Tibial artery (tissue), 4 donors: ENCODE data around the gene FNDC11.

ENCODE experiments used
- DNase-seq, 2 donors: peaks; one replicate each; pipeline ENCODE4 v3.0.0-alpha.2; 2019
- H3K27ac ChIP-seq, 2 donors: fragments of 200-600 bp; sonication (generic) in 1 of 2; 1 replicate in 1 of 2; 2 replicates in 1 of 2; pipeline ENCODE4 v1.5.1; 2018 to 2019; ENCODE audit warnings: mild to moderate bottlenecking in 1 of 2
- H3K27me3 ChIP-seq, 2 donors: fragments of 200-600 bp; sonication (generic) in 1 of 2; one replicate each; pipeline versions ENCODE4 v1.5.1 to v1.6.0; 2016 to 2019
- H3K36me3 ChIP-seq, 3 donors: fragments of 200-600 bp; sonication (generic) in 2 of 3; one replicate each; pipeline ENCODE4 v1.5.1; 2016 to 2019; ENCODE audit warnings: mild to moderate bottlenecking in 2 of 3
- H3K4me1 ChIP-seq, 4 donors: fragments of 200-600 bp; sonication (generic) in 2 of 4; 1 replicate in 3 of 4; 2 replicates in 1 of 4; pipeline ENCODE4 v1.5.1; 2016 to 2019
- H3K4me3 ChIP-seq, 2 donors: fragments of 200-600 bp; sonication (generic) in 1 of 2; 1 replicate in 1 of 2; 2 replicates in 1 of 2; pipeline ENCODE4 v1.5.1; 2018 to 2019; ENCODE audit warnings: mild to moderate bottlenecking in 2 of 2
- H3K9me3 ChIP-seq, 3 donors: fragments of 200-600 bp; sonication (generic) in 1 of 3; one replicate each; pipeline ENCODE4 v1.5.1; 2016 to 2019
- CTCF ChIP-seq, 2 experiments: fragments of 200-600 bp in 1 of 2; fragments of 450-650 bp in 1 of 2; IDR thresholded peaks; one replicate each; pipeline ENCODE4 v1.5.1; 2017 to 2019; ENCODE audit warnings: antibody characterized with exemption in 2 of 2, mild to moderate bottlenecking in 1 of 2, moderate library complexity in 1 of 2
- intact Hi-C: fragments of 100-400 bp; cut with DNase I; formaldehyde crosslinking; loops from one replicate; pipeline ENCODE4 v1.15.0; 2023; ENCODE audit warnings: low total_unique reads

FNDC11 gene

GRCh38 chr20:63518351-63518861, 35.6 kb upstream of the FNDC11 start:
- intact Hi-C loops, result no loop called here
- H3K4me3 ChIP-seq, result no peak overlapping the region
- DNase-seq, result no peak

GRCh38 chr20:63518946-63519667, 34.9 kb upstream of the FNDC11 start:
- Histone ChIP-seq H3K4me1 (peaks cover 0 to 29% (median 24%) of the 10 kb centered on the region in 4 donors), H3K27ac (peak overlapping the region; percentile 78 to 97), H3K36me3 (peaks cover 0 to 21% (median 12%) of the 10 kb centered on the region in 3 donors), H3K27me3 (no peaks in the 10 kb centered on the region), H3K9me3 (no peaks in the 10 kb centered on the region), H3K4me3 (peak overlapping the region; percentile 73 to 90)
- intact Hi-C loops, result no loop called here
- TF ChIP-seq CTCF (IDR thresholded peaks at IDR 0.05), result no peak
- no peak for DNase-seq

More at GRCh38 chr20:63518351-63518861, 35.6 kb upstream of the FNDC11 start:
- Histone ChIP-seq H3K4me1 (peaks cover 0 to 29% (median 24%) of the 10 kb centered on the region in 4 donors), H3K27me3 (peaks cover 0 to 2% of the 10 kb centered on the region in 2 donors), H3K27ac (no peak overlapping the region), H3K36me3 (peaks cover 0 to 18% (median 7%) of the 10 kb centered on the region in 3 donors), H3K9me3 (no peaks in the 10 kb centered on the region)
- no peak for TF ChIP-seq CTCF (IDR thresholded peaks at IDR 0.05)

- Histone ChIP-seq H3K9me3 (no peaks in the 10 kb centered on the region), H3K27me3 (no peaks in the 10 kb centered on the region), H3K36me3 (peaks cover 0 to 21% (median 12%) of the 10 kb centered on the region in 3 donors), H3K4me3 (peak overlapping the region; percentile 73 to 90), H3K4me1 (peaks cover 0 to 29% (median 24%) of the 10 kb centered on the region in 4 donors), H3K27ac (peak overlapping the region; percentile 78 to 97)
- TF ChIP-seq CTCF (IDR thresholded peaks at IDR 0.05), result peak in 1 of 2 experiments; percentile 5
- peak; percentile 49 to 83 for DNase-seq
- intact Hi-C loops, result loop anchor here (5.0 kb wide), 1 partner anchor 122 kb away; no protein-coding TSS in a partner anchor
Measured at GRCh38 chr20:63519668-63520503, 34.1 kb upstream of the FNDC11 start.

GRCh38 chr20:63520504-63520933, 33.4 kb upstream of the FNDC11 start, which contains the start of gene PPDPF:
Gene PPDPF (plus strand): TSS chr20:63520765. CDS start chr20:63521309, 544 bp downstream.
- peak within 1 kb of the TSS; percentile 73 to 90 for H3K4me3 ChIP-seq
- H3K36me3 ChIP-seq, result peaks cover 0 to 21% (median 12%) of the 10 kb centered on the region in 3 donors
- DNase-seq, result peak; percentile 69 to 88
- H3K27ac ChIP-seq, result peak within 1 kb of the TSS; percentile 78 to 97
- intact Hi-C loops, result loop anchor here (5.0 kb wide), 1 partner anchor 122 kb away; no protein-coding TSS in a partner anchor
- TF ChIP-seq CTCF (IDR thresholded peaks at IDR 0.05), result no peak
- peaks cover 0 to 29% (median 24%) of the 10 kb centered on the region in 4 donors for H3K4me1 ChIP-seq
- H3K27me3 ChIP-seq, result no peaks in the 10 kb centered on the region
- no peaks in the 10 kb centered on the region for H3K9me3 ChIP-seq

- peak; percentile 63 to 82 for DNase-seq
- H3K36me3 ChIP-seq, result peaks cover 0 to 21% (median 12%) of the 10 kb centered on the region in 3 donors
- intact Hi-C loops, result loop anchor here (5.0 kb wide), 1 partner anchor 121 kb away; no protein-coding TSS in a partner anchor
- no peaks in the 10 kb centered on the region for H3K27me3 ChIP-seq
- peak overlapping the region; percentile 73 to 90 for H3K4me3 ChIP-seq
- peak overlapping the region; percentile 78 to 97 for H3K27ac ChIP-seq
- peaks cover 0 to 29% (median 24%) of the 10 kb centered on the region in 4 donors for H3K4me1 ChIP-seq
- H3K9me3 ChIP-seq, result no peaks in the 10 kb centered on the region
- no peak for TF ChIP-seq CTCF (IDR thresholded peaks at IDR 0.05)
Measured at GRCh38 chr20:63520934-63521601, 32.9 kb upstream of the FNDC11 start.
